GM12891 (cell line): ENCODE results near the gene HDAC4.

Source experiments
- POLR2A ChIP-seq: IDR thresholded peaks from 2 replicates; pipeline ENCODE4 v1.6.1; 2011; ENCODE audit warnings: low read depth, low read length, control low read depth
- POLR2AphosphoS5 ChIP-seq: IDR thresholded peaks from 2 replicates; pipeline ENCODE4 v1.6.1; 2011; ENCODE audit warnings: low read depth, low read length, control low read depth
- POU2F2 ChIP-seq: IDR thresholded peaks from 2 replicates; pipeline ENCODE4 v1.6.1; 2011; ENCODE audit warnings: low read depth, mild to moderate bottlenecking, control low read depth, low read length, moderate library complexity
- SPI1 ChIP-seq: IDR thresholded peaks from 2 replicates; pipeline ENCODE4 v1.6.1; 2011; ENCODE audit warnings: low read depth, low read length, control low read depth
- TAF1 ChIP-seq: IDR thresholded peaks from 2 replicates; pipeline ENCODE4 v1.6.1; 2011; ENCODE audit warnings: low read depth, low read length, control low read depth

- TF ChIP-seq TAF1 (no peak), POLR2AphosphoS5 (no peak), POLR2A (no peak), SPI1 (no peak), POU2F2 (no peak)
Measured at GRCh38 chr2:239149501-239149900, 251.3 kb downstream of the HDAC4 start.
